Stimulated activated CD4-positive, alpha-beta T cell treated with anti-CD3 and anti-CD28 coated beads, Interleukin-12 subunit alpha, Interleukin-12 subunit beta, amount 100 ng/mL, for 48 hours (primary cell): ENCODE data around the gene GNAI3.

Source experiments
- DNase-seq, 3 donors: peaks; one replicate each; pipeline ENCODE4 v3.0.0-alpha.2; 2020; ENCODE audit warnings: low read depth in 2 of 3, low spot score in 1 of 3

The GNAI3 gene

DNA sequence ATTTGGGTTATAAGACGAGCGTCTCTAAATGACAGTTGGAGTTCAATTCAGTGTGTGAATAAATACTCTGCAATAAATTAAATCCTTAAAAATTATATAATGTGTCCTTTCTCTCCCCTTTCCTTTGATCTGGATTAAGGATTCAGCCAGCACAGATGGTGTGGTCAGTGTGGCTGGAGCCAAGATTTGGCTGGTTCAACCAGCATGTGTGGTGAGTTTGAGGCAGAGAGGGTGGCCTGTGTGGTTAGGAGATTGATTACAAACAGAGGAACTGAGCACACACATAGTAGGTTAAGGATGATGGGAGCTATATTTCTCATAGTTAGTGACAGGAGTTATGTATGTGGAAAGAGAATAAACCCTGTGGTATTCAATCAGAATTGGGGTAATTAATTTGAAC, 24.7 kb upstream of the GNAI3 start:
- no peak for DNase-seq

DNA sequence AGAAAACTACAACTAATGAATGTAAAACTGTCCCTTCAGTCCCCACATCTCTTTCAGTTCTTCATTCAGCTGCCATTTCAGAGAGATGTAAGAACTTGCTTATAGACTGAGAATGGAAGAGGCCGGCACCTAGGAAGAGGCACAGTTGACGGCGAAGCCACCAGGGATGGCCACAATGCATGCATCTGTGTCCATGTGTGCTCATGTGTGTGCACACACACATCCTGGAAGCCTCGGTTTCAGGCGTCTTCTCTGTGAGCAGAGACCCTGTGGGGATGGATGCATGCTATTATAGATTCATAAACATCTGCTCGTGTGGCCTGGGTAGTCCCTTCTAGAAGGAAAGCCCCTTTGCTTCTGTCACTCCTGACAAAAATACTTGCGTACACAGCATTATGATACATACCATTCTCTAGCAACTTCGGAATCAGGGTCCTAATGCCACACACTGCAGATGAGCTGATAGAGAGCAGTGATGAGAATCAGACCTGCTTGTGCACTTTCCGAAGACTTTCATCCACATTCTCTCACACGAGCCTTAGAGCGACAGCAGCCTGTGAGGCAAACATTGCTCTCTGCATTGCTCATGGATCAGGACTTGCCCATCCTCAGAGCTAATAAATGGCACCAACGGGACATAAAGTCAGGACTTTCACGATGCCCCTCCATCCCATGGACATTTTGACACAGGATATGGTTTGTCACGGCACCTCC, 21.2 kb upstream of the GNAI3 start:
- no peak for DNase-seq

DNA sequence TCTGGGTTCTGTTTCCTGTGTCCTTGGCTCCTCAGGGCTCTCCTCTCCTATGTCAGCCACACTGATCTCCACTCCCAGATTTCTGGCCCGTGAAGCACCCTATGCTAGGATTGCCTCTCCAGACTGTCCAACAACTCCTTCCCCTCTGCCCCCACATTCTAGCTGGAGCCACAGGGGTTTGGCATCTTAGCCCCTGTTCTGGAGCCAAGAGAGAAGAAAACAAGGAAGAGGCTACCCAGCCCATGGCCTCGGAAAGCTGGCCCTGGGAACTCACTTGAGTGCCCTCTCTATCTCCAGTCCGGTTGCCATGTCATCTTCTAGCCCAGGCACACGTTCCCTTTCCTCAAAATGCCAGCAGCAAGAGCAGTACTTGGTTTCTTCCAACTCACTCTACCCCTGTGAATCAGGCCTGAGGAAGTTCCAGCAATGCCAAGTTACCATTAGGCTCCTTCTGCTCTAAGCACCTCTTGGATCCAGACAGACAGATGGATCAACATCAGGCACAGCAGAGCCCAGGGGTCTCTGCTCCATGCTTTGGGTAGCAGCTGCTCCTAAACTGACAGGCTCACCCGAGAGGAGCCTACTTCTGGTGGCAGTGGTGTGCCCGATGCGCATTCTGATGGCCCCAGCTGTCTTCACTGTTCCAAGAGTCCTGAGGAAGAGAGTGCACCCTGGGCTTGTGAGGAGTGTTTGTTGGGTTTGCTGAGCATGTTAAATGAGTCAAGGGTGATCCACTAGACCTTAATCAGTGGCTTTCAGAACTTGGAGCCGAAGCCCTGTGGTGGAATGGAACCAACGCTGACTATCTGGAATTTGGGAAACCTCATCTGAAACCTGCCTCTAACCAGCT, 20.3 kb upstream of the GNAI3 start:
- no peak for DNase-seq

DNA sequence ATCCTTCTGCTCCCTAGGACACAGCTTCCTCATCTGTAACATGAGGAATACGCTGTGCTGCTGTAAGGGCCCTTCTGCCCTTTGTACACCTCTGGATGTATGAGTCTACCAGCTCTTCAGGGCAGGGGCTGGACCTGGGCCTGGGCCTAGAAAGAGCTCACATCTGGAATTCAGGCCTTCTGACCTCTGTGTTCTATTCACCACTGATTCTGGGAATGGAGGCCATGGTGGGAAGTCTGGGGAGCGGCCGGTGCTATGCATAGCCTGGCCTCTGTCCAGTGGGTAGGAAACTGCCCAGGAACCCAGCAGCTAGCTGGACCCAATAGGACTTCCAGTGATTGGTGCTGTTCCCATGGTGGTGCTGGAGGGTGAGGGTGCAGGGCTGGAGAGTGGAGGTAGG, 19.7 kb upstream of the GNAI3 start:
- DNase-seq: no peak

DNA sequence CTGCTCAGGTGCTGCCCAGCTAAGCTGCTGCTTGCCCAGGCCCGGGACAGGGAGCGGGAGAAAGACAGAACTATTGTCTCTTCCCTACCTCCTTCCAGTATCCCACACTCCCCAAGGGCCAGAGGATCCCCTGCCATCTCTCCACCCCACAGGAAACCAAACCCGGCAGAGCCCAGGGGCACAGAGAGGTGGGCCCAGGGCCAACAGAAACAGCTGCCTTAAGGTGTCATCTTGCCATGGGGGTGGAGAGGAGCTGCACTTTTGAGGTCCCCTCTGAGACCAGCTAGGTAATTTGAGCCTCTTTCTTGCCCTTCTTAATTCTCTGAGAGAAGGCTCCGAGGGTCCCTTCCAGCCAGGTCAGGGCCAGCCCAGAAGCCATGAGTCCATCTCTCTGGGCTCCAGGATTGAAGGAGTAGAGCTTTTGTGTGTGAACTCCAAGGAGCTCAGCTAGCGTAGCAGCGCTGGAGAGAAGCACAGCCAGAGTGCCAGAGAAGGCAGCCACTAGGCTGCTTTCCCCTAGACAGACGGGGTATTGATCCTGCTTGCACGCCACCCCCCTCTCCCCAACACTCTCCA, 18.4 kb upstream of the GNAI3 start:
- DNase-seq: no peak

DNA sequence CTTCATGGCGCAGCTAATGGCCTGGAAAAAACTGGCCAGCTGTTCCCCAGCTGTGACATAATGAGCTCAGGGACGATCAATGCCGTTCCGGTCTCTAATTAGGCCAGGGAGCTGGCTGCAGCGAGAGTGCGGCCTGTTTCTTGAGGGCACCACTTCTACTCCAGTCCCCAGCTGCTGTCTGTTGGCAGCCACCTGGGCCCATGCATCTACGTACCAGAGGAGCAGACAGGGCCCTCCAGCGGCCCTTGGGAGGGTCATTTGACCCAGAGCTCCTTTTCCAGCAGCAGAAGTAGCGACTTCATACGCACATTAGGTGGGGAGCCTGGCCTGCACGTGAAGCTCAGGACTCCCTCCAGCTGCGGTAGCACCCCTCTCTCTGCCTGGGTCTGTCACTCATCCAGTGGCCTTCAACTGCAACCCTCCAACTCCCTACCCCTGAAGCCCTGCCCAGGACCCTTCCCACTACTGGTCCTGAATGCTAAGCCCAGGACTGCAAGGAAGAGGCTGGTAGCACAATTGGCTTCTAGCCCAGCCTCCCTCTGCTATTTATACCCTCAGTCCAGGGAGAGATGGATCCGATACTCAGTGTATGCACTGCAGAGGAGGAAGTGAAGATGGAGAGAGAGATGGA, 17.8 kb upstream of the GNAI3 start:
- DNase-seq: no peak

DNA sequence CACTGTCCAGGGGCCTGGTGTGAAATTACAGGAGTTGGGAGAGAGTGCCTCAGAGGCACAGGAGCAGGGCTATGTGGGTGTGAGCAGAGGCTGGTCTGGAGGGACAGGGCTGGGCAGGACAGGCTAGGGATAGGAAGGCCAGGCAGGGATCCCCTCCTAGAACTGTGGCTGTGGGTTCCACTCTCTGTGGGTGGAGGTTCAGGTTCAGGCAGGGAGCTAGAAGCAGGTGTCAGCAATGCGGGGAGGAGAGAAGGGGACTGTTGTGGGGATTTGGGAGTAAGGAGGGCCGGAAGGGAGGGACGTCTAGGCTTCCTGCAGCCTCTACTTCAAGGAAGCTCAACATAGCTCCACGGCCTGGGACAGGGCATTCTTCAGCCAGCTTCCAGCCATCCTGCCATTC, 17.0 kb upstream of the GNAI3 start:
- no peak for DNase-seq

DNA sequence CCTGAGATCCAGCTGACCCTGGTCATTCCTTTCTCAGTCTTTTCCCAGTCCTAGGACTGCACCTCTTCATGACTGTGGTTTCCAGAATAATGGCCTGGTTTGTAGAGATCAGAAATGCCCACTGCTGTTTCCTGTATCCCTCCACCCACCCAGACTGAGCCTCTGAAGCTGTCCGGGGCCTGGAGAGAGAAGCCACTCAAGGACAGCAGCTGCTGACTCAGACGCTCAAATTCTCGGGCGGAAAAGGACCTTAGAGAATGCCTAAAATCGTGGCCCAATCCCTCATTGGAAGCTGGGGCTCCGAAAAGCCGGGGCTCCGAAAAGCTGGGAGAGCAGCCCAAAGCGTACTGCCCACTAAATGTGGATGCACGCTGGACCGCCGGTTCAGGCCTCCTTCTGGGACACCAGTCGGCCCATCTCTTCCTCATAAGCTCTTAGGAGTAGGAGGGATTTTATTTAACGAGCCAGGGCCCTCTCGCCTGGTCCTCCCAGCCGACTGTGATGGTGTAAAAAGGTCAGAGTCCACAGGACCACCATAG, 16.5 kb upstream of the GNAI3 start:
- DNase-seq: no peak

DNA sequence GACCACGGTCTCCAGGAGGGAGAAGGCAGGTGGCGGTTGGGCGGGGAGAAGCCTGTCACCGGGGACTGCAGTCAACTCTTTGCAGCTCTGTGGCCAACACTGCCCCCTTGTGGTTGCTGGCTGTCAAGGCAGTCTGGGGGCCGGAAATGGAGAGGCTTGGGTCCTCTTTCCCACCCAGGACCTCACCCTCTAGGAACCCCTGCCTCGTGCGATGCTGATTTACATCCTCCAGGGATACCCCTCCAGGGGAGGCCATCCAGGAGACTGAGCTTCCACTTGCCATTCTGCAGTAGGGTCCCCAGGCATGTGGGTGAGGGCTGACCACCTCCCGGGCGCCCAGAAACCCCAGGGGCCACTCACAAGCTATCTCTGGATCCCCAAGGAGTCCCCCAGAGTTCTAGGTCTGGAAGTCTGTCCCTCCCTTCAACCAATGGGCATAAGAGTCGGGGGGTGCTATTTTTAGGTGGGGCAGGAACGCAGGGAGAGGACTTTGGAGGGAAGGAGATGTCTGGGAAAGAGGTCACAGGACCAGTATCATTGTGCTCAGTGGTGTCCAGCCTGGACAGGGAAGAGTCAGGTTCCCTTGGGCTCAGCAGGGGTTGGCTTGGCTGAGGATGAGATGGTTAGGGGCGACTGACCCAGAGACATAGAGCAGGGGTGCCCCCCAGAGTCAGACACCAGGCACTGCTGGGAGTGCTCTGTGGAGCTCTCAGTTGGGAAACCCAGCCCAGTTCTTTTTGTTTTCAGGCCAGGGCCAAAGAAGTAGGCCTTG, 15.9 kb upstream of the GNAI3 start:
- DNase-seq: peak; percentile 86 to 97 (median 87)

DNA sequence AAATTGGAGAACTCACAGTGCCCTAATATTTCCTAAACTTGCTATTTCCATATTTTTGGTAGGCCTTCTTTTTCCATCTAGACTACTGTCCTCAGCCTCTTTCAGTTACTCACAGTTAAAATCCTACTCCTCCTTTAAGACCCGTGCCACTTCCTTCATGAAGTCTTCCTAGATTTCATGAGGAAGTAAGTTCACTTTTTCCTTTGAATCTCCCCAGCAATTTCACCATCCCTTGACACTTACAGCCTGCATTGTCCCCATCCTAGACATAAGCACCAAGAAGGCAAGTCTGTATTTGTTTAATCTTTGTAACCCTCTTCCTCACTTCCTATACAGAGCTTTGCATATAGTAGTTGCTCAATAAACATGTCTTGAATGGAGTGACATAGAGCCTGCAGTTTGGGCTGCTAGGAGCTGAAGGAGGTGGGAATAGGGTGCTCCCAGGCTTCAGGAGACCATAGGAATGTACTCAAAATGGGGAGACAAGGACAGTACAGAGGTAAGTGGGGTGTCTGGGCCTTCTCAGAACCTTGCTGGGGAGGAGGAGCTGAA, 14.0 kb upstream of the GNAI3 start:
- no peak for DNase-seq

DNA sequence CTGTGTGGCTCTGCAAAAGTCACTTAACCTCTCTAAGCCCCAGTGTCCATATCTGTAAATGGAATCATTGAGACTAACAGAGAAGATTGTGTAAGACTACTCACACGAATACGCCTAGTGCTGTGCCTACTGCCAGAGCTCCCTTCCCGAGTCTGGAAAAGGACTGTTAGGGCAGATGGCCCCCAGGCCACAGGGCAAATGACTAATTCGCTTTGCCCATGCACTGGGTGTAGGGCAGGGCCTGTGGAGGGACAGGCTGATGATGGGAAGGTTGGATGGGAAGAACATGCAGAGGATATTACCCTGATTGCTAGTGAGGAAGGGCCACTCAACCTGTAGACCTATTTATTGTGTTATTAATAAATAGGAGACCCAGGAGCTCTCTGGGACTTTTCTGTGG, 12.9 kb upstream of the GNAI3 start:
- no peak for DNase-seq

DNA sequence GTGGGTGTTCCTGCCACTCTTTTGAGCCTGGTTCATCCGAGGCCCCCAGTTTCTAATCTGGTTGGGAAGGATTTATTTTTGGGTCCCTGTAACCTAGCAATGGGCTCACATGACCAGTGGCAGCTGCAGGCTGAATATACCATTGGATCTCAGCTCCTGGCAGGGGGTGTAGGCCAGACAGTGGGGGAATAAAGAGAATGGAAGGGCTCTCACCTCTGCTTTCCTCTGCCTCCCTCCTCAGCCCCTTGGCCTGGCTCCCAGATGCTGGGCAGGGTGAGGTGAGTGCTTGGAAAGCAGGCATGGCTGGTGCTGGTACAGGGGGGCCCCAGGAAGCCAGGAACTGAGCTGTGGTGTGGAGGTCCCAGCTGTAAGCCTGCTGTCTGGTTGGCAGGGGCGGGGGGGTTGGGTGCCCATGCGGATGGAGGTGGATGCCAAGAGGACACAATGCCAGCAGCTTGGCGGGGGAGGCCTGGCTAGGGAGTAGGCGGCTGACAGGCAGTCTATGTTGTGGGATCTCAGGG, 12.4 kb upstream of the GNAI3 start:
- DNase-seq: no peak

DNA sequence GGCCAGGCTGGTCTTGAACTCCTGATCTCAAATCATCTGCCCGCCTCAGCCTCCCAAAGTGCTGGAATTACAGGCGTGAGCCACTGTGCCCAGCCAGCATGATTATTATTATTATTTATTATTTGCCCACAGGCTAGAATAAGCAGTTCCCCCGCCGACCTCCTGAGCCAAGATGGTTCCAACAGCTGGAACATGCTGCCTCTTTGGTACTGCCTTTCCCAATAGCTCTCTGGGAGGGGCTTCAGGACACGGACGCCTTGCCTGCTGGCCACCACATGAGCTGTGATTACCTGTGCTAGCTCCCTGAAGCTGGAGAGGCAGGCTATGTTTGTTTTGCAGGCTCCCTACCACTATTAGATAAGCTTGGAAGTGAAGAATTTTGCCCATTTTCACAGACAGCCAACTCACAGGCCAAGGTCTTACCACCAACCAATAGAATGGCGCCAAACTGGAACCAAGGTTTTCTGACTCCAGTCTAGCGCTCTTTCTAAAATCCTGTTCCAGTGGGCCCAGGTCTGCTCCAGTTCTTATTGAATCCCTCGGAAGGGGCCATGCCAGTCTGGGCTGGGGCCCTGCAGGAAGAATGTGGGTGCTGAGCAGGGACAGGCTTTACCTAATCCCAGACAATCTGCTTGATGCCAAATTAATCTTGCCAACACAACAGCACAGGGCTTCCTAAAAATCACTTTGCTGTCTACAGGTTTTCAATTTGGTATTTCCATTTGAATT, 10.8 kb upstream of the GNAI3 start:
- DNase-seq: no peak

DNA sequence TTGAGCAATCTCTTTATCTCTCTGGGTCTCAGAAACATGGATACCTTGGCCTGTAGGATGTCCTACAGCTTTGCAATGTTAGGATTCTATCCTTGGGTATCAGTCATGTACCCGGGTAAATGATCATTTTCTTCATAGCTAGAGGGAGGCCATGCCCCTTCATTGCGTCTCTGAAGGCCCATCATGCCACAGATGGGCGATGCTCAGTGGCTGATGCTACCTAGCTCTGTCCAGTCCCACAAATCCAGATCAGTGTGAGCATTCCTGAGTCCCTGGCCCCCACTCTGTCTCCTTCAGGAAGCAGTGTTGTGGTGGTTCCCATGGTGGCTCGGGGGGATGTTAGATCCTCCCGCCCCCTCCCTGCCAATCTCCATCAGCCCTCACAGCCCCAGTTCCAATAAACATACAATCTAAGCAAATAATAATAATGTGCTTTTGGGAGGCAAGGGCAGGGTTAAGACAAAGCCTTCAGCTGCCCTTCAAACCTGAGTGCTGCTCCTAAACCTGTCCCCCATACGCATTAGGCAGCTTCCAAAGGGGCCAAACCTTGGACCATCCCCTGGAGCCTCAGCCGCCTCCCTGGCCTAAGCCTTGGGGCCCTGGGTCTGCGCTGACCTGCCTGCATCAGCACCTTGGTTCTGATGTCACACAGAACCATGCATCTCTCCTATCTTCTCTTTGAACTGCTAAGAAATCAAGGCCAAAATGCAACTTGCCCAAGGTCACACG, 9.4 kb upstream of the GNAI3 start:
- DNase-seq: no peak

DNA sequence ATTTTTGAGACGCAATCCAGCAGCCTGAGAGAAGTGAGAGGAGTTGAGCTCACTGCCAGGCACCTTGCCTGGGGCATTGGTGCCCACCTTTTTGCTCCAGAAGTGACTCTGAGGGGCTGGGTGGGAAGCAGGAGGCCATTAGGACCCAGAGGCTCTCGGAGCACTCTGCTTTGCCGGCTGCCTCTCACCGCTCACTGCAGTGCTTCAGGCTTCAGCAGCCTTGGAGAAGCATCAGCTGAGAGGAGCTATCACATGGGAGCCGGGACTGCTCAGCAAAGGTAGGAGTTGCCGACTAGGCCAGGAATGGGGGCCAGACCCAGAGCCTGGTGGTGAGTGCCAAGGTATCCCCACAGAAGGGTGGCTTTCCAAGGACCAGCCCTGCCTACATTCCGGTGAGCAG, 8.7 kb upstream of the GNAI3 start, which contains the start of gene GPR61:
Gene GPR61 (plus strand): TSS at position 197 of the 400 bp plus-strand sequence. CDS start 3,151 bp downstream, outside the sequence.
- no peak for DNase-seq

DNA sequence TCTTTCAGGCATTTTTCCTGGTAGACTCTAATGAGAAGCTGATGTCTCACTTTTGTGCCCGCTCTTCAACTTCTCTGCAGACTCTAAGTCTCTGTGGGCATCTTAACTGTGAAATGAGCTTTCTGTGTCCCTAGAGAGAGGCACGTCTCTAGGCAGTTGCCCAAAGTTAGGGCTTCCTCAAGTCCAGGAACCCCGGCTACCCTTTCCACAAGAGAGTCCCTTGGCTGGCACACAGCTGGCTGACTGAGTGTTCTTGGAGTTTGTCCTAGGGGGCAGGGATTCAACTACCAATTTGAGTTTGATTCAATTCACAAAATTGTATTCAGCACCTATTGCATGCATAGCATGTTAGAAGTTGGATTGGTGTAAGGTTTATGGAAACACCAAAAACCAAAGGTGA, 7.3 kb upstream of the GNAI3 start:
- no peak for DNase-seq

DNA sequence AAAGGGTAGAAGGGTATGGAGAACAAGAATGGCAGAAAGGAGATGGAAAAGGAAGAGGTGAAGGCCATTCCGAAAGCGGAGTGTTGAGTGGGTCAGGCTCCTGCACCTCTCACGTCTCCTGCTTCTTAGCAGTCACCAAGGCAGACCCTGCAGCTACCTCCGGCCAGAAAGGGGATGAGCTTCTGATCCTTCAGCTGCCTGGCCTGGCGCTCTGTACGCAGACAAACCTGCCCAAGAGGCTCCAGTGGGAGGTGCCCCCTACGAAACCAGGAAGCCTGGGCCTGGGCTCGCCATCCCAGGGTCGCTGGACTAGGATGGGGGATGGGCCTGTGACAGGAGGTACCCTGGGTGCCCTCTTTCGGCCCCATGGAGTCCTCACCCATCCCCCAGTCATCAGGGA, 5.8 kb upstream of the GNAI3 start:
- no peak for DNase-seq

DNA sequence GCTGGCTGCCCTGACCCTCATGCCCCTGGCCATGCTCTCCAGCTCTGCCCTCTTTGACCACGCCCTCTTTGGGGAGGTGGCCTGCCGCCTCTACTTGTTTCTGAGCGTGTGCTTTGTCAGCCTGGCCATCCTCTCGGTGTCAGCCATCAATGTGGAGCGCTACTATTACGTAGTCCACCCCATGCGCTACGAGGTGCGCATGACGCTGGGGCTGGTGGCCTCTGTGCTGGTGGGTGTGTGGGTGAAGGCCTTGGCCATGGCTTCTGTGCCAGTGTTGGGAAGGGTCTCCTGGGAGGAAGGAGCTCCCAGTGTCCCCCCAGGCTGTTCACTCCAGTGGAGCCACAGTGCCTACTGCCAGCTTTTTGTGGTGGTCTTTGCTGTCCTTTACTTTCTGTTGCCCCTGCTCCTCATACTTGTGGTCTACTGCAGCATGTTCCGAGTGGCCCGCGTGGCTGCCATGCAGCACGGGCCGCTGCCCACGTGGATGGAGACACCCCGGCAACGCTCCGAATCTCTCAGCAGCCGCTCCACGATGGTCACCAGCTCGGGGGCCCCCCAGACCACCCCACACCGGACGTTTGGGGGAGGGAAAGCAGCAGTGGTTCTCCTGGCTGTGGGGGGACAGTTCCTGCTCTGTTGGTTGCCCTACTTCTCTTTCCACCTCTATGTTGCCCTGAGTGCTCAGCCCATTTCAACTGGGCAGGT, 5.0 kb upstream of the GNAI3 start:
- DNase-seq: no peak
